ENCODE data around the gene MYL10. TPM values are rescaled to one million over a fixed set of nuclear protein-coding genes. Genes with fewer than 3 reads are reported as not detected.
A peak's percentile ranks its signal among the peaks of the same experiment; 100 is the strongest.

Gene MYL10
- total and polyA plus RNA-seq, 2 experiments from 2014 or later: 1.3 TPM; not detected in 1

DNA sequence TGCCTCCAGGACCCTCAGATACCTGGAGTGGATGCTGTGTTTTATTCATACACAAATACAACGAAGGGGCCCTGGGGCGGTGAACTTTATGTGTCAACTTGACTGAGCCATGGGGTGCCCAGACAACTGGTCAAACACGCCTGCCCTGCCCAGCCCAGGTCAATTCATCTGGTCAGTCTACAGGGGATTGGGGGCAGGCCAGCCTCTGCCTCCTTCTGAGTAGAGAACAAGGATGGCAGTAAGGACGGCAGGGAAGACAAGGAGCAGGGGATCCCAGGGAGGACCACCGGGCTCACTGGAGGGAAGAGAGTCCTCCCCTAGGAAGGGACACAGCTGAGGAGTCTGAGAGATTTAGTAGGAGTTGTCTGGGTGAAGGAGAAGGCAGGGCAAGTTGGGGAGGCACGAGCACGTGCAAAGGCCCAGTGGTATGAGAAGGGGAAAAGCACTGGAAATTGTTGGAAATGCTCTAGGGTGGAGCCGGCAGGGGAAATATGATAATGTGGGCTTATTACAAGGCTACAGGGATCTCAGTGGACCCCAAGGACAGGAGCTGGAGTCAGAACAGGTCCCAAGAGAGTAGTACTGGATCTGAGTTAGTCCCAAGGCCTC lies 63.4 kb downstream of the MYL10 start (continued):
- TF ChIP-seq, protein P1, sequence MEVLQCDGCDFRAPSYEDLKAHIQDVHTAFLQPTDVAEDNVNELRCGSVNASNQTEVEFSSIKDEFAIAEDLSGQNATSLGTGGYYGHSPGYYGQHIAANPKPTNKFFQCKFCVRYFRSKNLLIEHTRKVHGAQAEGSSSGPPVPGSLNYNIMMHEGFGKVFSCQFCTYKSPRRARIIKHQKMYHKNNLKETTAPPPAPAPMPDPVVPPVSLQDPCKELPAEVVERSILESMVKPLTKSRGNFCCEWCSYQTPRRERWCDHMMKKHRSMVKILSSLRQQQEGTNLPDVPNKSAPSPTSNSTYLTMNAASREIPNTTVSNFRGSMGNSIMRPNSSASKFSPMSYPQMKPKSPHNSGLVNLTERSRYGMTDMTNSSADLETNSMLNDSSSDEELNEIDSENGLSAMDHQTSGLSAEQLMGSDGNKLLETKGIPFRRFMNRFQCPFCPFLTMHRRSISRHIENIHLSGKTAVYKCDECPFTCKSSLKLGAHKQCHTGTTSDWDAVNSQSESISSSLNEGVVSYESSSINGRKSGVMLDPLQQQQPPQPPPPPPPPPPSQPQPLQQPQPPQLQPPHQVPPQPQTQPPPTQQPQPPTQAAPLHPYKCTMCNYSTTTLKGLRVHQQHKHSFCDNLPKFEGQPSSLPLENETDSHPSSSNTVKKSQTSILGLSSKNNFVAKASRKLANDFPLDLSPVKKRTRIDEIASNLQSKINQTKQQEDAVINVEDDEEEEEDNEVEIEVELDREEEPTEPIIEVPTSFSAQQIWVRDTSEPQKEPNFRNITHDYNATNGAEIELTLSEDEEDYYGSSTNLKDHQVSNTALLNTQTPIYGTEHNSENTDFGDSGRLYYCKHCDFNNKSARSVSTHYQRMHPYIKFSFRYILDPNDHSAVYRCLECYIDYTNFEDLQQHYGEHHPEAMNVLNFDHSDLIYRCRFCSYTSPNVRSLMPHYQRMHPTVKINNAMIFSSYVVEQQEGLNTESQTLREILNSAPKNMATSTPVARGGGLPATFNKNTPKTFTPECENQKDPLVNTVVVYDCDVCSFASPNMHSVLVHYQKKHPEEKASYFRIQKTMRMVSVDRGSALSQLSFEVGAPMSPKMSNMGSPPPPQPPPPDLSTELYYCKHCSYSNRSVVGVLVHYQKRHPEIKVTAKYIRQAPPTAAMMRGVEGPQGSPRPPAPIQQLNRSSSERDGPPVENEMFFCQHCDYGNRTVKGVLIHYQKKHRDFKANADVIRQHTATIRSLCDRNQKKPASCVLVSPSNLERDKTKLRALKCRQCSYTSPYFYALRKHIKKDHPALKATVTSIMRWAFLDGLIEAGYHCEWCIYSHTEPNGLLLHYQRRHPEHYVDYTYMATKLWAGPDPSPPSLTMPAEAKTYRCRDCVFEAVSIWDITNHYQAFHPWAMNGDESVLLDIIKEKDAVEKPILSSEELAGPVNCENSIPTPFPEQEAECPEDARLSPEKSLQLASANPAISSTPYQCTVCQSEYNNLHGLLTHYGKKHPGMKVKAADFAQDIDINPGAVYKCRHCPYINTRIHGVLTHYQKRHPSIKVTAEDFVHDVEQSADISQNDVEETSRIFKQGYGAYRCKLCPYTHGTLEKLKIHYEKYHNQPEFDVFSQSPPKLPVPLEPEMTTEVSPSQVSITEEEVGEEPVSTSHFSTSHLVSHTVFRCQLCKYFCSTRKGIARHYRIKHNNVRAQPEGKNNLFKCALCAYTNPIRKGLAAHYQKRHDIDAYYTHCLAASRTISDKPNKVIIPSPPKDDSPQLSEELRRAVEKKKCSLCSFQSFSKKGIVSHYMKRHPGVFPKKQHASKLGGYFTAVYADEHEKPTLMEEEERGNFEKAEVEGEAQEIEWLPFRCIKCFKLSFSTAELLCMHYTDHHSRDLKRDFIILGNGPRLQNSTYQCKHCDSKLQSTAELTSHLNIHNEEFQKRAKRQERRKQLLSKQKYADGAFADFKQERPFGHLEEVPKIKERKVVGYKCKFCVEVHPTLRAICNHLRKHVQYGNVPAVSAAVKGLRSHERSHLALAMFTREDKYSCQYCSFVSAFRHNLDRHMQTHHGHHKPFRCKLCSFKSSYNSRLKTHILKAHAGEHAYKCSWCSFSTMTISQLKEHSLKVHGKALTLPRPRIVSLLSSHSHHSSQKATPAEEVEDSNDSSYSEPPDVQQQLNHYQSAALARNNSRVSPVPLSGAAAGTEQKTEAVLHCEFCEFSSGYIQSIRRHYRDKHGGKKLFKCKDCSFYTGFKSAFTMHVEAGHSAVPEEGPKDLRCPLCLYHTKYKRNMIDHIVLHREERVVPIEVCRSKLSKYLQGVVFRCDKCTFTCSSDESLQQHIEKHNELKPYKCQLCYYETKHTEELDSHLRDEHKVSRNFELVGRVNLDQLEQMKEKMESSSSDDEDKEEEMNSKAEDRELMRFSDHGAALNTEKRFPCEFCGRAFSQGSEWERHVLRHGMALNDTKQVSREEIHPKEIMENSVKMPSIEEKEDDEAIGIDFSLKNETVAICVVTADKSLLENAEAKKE (CRISPR knock-in tag; IDR thresholded peaks at IDR 0.05): no peak
- TF ChIP-seq, protein P2, sequence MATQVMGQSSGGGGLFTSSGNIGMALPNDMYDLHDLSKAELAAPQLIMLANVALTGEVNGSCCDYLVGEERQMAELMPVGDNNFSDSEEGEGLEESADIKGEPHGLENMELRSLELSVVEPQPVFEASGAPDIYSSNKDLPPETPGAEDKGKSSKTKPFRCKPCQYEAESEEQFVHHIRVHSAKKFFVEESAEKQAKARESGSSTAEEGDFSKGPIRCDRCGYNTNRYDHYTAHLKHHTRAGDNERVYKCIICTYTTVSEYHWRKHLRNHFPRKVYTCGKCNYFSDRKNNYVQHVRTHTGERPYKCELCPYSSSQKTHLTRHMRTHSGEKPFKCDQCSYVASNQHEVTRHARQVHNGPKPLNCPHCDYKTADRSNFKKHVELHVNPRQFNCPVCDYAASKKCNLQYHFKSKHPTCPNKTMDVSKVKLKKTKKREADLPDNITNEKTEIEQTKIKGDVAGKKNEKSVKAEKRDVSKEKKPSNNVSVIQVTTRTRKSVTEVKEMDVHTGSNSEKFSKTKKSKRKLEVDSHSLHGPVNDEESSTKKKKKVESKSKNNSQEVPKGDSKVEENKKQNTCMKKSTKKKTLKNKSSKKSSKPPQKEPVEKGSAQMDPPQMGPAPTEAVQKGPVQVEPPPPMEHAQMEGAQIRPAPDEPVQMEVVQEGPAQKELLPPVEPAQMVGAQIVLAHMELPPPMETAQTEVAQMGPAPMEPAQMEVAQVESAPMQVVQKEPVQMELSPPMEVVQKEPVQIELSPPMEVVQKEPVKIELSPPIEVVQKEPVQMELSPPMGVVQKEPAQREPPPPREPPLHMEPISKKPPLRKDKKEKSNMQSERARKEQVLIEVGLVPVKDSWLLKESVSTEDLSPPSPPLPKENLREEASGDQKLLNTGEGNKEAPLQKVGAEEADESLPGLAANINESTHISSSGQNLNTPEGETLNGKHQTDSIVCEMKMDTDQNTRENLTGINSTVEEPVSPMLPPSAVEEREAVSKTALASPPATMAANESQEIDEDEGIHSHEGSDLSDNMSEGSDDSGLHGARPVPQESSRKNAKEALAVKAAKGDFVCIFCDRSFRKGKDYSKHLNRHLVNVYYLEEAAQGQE (IDR thresholded peaks at IDR 0.05; ENCODE audit: unreplicated experiment): no peak
- TF ChIP-seq CREB1 (CRISPR knock-in tag; IDR thresholded peaks at IDR 0.05; ENCODE audit: low read depth): no peak

DNA sequence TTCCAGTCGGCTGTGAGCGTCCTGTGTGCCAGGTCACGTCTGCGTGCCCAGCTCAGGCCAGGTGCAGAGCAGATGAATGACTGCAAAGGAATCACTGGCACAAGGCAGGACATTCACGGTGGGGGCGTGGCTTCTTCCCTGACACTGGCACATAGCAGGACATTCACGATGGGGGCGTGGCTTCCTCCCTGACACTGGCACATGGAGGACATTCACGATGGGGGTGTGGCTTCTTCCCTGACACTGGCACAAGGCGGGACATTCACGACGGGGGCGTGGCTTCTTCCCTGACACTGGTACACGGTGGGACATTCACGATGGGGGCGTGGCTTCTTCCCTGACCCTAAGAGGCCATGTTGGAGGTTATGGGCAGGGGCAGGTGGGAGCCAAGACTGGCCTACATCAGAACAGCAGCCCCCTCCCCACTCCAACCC lies 64.3 kb downstream of the MYL10 start:
- TF ChIP-seq POLR2AphosphoS5 (IDR thresholded peaks at IDR 0.05; ENCODE audit: low read depth): no peak
- TF ChIP-seq, protein P2 (IDR thresholded peaks at IDR 0.05; ENCODE audit: unreplicated experiment): no peak
- ATAC-seq (peak; percentile 75), DNase-seq (ENCODE audit: low spot score) (peak; percentile 97)
- Histone ChIP-seq H3F3A (replicated peaks; ENCODE audit: low read depth) (peaks cover 6% of the 10 kb centered on the region; the same call in 1 of the 2 replicates), H3K9me2 (ENCODE audit: insufficient read depth) (no peaks in the 10 kb centered on the region), H3K4me2 (no peak overlapping the region), H3K27me3 (ENCODE audit: insufficient read depth) (no peaks in the 10 kb centered on the region), H3K4me1 (ENCODE audit: insufficient read depth) (peaks cover 7% of the 10 kb centered on the region; the same call in 1 of the 2 replicates), H3K4me3 (no peak overlapping the region), H3K79me2 (replicated peaks; ENCODE audit: insufficient read depth) (no peaks in the 10 kb centered on the region), H4K20me1 (replicated peaks; ENCODE audit: insufficient read depth) (no peaks in the 10 kb centered on the region; the same call in 1 of the 2 replicates), H2AFZ (no peak overlapping the region), H3K27ac (ENCODE audit: low read depth) (no peak overlapping the region), H3K36me3 (ENCODE audit: insufficient read depth) (no peaks in the 10 kb centered on the region)
- peaks cover 11% of the 10 kb centered on the region for H3K9me3 Mint-ChIP-seq
- no peaks in the 10 kb centered on the region; the same call in 2 of the 3 replicates for H3K36me3 Mint-ChIP-seq (ENCODE audit: low read depth)
- H3K27ac Mint-ChIP-seq: peak overlapping the region; percentile 48
- no peak overlapping the region for H3K4me3 Mint-ChIP-seq
- H3K27me3 Mint-ChIP-seq (ENCODE audit: insufficient read depth, low read depth, poor library complexity): peaks cover 15% of the 10 kb centered on the region
- peaks cover 29% of the 10 kb centered on the region for H3K4me1 Mint-ChIP-seq

Measured in GM23338 (cell line).